K562 (cell line): ENCODE measurements around the gene TOX2. TPM values are rescaled to one million over a fixed set of nuclear protein-coding genes. Genes with fewer than 3 reads are reported as not detected.

Experiments used
- ATF1 ChIP-seq, 2 experiments: fragments of 450-650 bp in 1 of 2; IDR thresholded peaks; 2 replicates each; pipeline ENCODE4 v1.6.1; 2016; ENCODE audit warnings: missing compliant biosample characterization in 1 of 2, missing genetic modification characterization in 1 of 2
- CXXC5 ChIP-seq: fragments of 250-450 bp; sonication (Bioruptor Pico); IDR thresholded peaks from 2 replicates; pipeline ENCODE4 v1.8.0; 2022; ENCODE audit warnings: inconsistent platforms, mild to moderate bottlenecking, moderate library complexity
- FOS ChIP-seq: IDR thresholded peaks from 3 replicates; pipeline ENCODE4 v1.6.1; 2011; ENCODE audit not compliant: insufficient read length; ENCODE audit errors: extremely low read depth
- GTF2F1 ChIP-seq: IDR thresholded peaks from 2 replicates; pipeline ENCODE4 v1.6.1; 2011; ENCODE audit warnings: low read depth, low read length, improper control_type of control experiment
- HDAC8 ChIP-seq: fragments of 450-650 bp; IDR thresholded peaks from 2 replicates; pipeline ENCODE4 v1.6.1; 2016; ENCODE audit warnings: mild to moderate bottlenecking, missing genetic modification characterization, moderate library complexity, missing compliant biosample characterization
- MAZ ChIP-seq, 2 experiments: fragments of 450-650 bp in 1 of 2; sonication (generic) in 1 of 2; formaldehyde crosslinking; IDR thresholded peaks in 1 of 2; conservative IDR thresholded peaks in 1 of 2; 2 replicates each; pipeline versions ENCODE4 v1.4.0 to v1.5.0; 2020; ENCODE audit warnings: mild to moderate bottlenecking in 1 of 2, missing genetic modification reagents in 1 of 2
- MCM5 ChIP-seq: fragments of 450-650 bp; IDR thresholded peaks from 2 replicates; pipeline ENCODE4 v1.6.1; 2016; ENCODE audit warnings: low read depth
- MEIS2 ChIP-seq: fragments of 450-650 bp; IDR thresholded peaks from 2 replicates; pipeline ENCODE4 v1.6.1; 2014; ENCODE audit warnings: mild to moderate bottlenecking; ENCODE audit not compliant: partially characterized antibody
- MYC ChIP-seq, 2 experiments: fragments of 250-450 bp in 1 of 2; sonication (Bioruptor Pico) in 1 of 2; IDR thresholded peaks; 2 replicates each; pipeline versions ENCODE4 v1.5.1 to v1.6.1; 2012 to 2021; ENCODE audit warnings: low read depth in 2 of 2, borderline replicate concordance in 1 of 2, improper control_type of control experiment in 1 of 2, low read length in 1 of 2, mild to moderate bottlenecking in 1 of 2, moderate library complexity in 1 of 2
- NCOA4 ChIP-seq: fragments of 450-650 bp; IDR thresholded peaks from 2 replicates; pipeline ENCODE4 v1.6.1; 2018; ENCODE audit warnings: mild to moderate bottlenecking; ENCODE audit not compliant: partially characterized antibody
- PHF20 ChIP-seq: fragments of 450-650 bp; IDR thresholded peaks from 2 replicates; pipeline ENCODE4 v1.6.1; 2018; ENCODE audit not compliant: partially characterized antibody
- PML ChIP-seq: IDR thresholded peaks from 2 replicates; pipeline ENCODE4 v1.6.1; 2012; ENCODE audit warnings: low read length, inconsistent platforms
- PURB ChIP-seq: sonication (generic); formaldehyde crosslinking; IDR thresholded peaks from 2 replicates; pipeline ENCODE4 v1.9.0; 2021; ENCODE audit warnings: low read depth, mild to moderate bottlenecking, missing genetic modification reagents
- RCOR1 ChIP-seq, 2 experiments: IDR thresholded peaks; 2 replicates each; pipeline ENCODE4 v1.6.1; 2012; ENCODE audit warnings: low read depth in 2 of 2, low read length in 2 of 2, borderline replicate concordance in 1 of 2, improper control_type of control experiment in 1 of 2
- SMC3 ChIP-seq: conservative IDR thresholded peaks from 2 replicates; pipeline ENCODE4 v1.6.1; 2011; ENCODE audit warnings: low read depth, low read length, improper control_type of control experiment; ENCODE audit not compliant: insufficient read depth
- STAT5B ChIP-seq: fragments of 250-450 bp; sonication (Bioruptor Pico); IDR thresholded peaks from 2 replicates; pipeline ENCODE4 v1.8.0; 2021; ENCODE audit warnings: mild to moderate bottlenecking, inconsistent platforms
- ZFX ChIP-seq: sonication (generic); formaldehyde crosslinking; IDR thresholded peaks from 2 replicates; pipeline ENCODE4 v1.8.0; 2022; ENCODE audit warnings: mild to moderate bottlenecking, missing genetic modification reagents, moderate library complexity
- ZNF444 ChIP-seq: fragments of 250-450 bp; sonication (Bioruptor Pico); IDR thresholded peaks from 2 replicates; pipeline ENCODE4 v1.4.0; 2020; ENCODE audit warnings: mild to moderate bottlenecking, moderate library complexity
- ZNF445 ChIP-seq: fragments of 250-450 bp; sonication (Bioruptor Pico); IDR thresholded peaks from 2 replicates; pipeline ENCODE4 v1.4.0; 2020; ENCODE audit warnings: low read depth, mild to moderate bottlenecking, moderate library complexity
- ZNF764 ChIP-seq: fragments of 250-450 bp; sonication (Bioruptor Pico); IDR thresholded peaks from 2 replicates; pipeline ENCODE4 v1.4.0; 2020; ENCODE audit warnings: low read depth, mild to moderate bottlenecking, moderate library complexity
- polyA plus RNA-seq, 8 experiments: library from polyadenylated mRNA; depleted of rRNA in 4 of 8; stranded (reverse) in 5 of 8; unstranded in 3 of 8; fragments of >200 nt; fragmentation: Nextera tagmentation in 2 of 8; fragmentation: Illumina TruSeq in 1 of 8; extraction: Ambion mirVana in 2 of 8; extraction: Trizol in 1 of 8; gene quantifications; 2 replicates each; pipeline versions ENCODE4 v1.2.1 to v1.2.3, GENCODE V29; 2011 to 2014; ENCODE audit warnings: inconsistent platforms in 1 of 8, missing spikeins in 1 of 8
- total RNA-seq, 7 experiments: library from RNA; depleted of rRNA in 6 of 7; stranded (reverse); fragments of >200 nt in 6 of 7; fragmentation: Illumina TruSeq in 2 of 7; extraction: Trizol in 2 of 7; gene quantifications; 2 replicates each; pipeline versions ENCODE4 v1.2.1 to v1.2.3, GENCODE V29; 2011 to 2021; ENCODE audit warnings: low replicate concordance in 1 of 7
- TF ChIP-seq, protein P1 (sequence below): fragments of 250-450 bp; sonication (Bioruptor Pico); IDR thresholded peaks from 2 replicates; pipeline ENCODE4 v1.4.0; 2020; ENCODE audit warnings: mild to moderate bottlenecking, moderate library complexity
- TF ChIP-seq, protein P2 (sequence below): IDR thresholded peaks from 2 replicates; pipeline ENCODE4 v1.6.1; 2016; ENCODE audit warnings: missing genetic modification characterization, missing compliant biosample characterization
- TF ChIP-seq, protein P3 (sequence below): sonication (generic); formaldehyde crosslinking; IDR thresholded peaks from 2 replicates; pipeline ENCODE4 v1.8.1; 2022; ENCODE audit warnings: missing genetic modification reagents

The TOX2 gene
- total and polyA plus RNA-seq, 9 of the 15 experiments (the other 6 are each of a cell fraction or from before 2014, with no cell fraction given) = not detected

DNA sequence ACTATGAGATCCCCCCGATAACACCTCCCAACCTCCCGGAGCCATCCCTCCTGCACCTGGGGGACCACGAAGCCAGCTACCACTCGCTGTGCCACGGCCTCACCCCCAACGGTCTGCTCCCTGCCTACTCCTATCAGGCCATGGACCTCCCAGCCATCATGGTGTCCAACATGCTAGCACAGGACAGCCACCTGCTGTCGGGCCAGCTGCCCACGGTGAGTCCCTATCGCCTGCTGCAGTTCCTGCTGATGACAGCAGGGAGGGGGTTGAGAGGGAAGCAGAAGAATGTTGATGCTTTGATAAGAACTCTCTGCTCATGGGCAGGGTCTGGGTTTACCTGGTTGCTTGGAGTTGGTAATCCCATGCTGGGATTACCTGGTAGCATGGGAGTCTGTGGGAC lies 91.9 kb downstream of the TOX2 start (continued):
- peak; percentile 56 for TF ChIP-seq MEIS2
- no peak for TF ChIP-seq ATF1 (CRISPR knock-in tag; IDR thresholded peaks at IDR 0.05)
- no peak for TF ChIP-seq ATF1 (tag; IDR thresholded peaks at IDR 0.05)
- no peak for TF ChIP-seq NCOA4
- TF ChIP-seq ZNF445 (CRISPR knock-in tag) = no peak
- TF ChIP-seq HDAC8 (tag) = no peak
- TF ChIP-seq, protein P1, sequence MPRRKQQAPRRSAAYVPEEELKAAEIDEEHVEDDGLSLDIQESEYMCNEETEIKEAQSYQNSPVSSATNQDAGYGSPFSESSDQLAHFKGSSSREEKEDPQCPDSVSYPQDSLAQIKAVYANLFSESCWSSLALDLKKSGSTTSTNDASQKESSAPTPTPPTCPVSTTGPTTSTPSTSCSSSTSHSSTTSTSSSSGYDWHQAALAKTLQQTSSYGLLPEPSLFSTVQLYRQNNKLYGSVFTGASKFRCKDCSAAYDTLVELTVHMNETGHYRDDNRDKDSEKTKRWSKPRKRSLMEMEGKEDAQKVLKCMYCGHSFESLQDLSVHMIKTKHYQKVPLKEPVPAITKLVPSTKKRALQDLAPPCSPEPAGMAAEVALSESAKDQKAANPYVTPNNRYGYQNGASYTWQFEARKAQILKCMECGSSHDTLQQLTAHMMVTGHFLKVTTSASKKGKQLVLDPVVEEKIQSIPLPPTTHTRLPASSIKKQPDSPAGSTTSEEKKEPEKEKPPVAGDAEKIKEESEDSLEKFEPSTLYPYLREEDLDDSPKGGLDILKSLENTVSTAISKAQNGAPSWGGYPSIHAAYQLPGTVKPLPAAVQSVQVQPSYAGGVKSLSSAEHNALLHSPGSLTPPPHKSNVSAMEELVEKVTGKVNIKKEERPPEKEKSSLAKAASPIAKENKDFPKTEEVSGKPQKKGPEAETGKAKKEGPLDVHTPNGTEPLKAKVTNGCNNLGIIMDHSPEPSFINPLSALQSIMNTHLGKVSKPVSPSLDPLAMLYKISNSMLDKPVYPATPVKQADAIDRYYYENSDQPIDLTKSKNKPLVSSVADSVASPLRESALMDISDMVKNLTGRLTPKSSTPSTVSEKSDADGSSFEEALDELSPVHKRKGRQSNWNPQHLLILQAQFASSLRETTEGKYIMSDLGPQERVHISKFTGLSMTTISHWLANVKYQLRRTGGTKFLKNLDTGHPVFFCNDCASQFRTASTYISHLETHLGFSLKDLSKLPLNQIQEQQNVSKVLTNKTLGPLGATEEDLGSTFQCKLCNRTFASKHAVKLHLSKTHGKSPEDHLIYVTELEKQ (CRISPR knock-in tag) = no peak
- no peak for TF ChIP-seq PURB (CRISPR knock-in tag)
- no peak for TF ChIP-seq STAT5B (CRISPR knock-in tag)
- no peak for TF ChIP-seq CXXC5 (CRISPR knock-in tag)
- no peak for TF ChIP-seq SMC3
- no peak for TF ChIP-seq PHF20
- TF ChIP-seq ZFX = no peak
- no peak for TF ChIP-seq MYC (IDR thresholded peaks at IDR 0.05; ENCODE audit: low read depth, low read length)
- no peak for TF ChIP-seq MYC (CRISPR knock-in tag; IDR thresholded peaks at IDR 0.05; ENCODE audit: borderline replicate concordance, low read depth)
- TF ChIP-seq, protein P2, sequence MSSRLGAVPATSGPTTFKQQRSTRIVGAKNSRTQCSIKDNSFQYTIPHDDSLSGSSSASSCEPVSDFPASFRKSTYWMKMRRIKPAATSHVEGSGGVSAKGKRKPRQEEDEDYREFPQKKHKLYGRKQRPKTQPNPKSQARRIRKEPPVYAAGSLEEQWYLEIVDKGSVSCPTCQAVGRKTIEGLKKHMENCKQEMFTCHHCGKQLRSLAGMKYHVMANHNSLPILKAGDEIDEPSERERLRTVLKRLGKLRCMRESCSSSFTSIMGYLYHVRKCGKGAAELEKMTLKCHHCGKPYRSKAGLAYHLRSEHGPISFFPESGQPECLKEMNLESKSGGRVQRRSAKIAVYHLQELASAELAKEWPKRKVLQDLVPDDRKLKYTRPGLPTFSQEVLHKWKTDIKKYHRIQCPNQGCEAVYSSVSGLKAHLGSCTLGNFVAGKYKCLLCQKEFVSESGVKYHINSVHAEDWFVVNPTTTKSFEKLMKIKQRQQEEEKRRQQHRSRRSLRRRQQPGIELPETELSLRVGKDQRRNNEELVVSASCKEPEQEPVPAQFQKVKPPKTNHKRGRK (tag) = no peak
- TF ChIP-seq MCM5 = no peak
- no peak for TF ChIP-seq RCOR1 (IDR thresholded peaks at IDR 0.05; ENCODE audit: borderline replicate concordance in 1 of 2, low read depth in 2 of 2, low read length in 2 of 2)
- 0 out of 4 replicates have a peak, but pooled peaks have one; percentile 22 to 30 for TF ChIP-seq MAZ (CRISPR knock-in tag; conservative IDR thresholded peaks at IDR 0.05 in 1 of 2, IDR thresholded peaks at IDR 0.05 in 1 of 2)
- no peak for TF ChIP-seq FOS
- TF ChIP-seq ZNF764 (CRISPR knock-in tag) = no peak
- TF ChIP-seq PML = peak; percentile 57; the same call in 1 of the 2 replicates
- no peak for TF ChIP-seq GTF2F1
- no peak for TF ChIP-seq ZNF444 (CRISPR knock-in tag)
- TF ChIP-seq, protein P3, sequence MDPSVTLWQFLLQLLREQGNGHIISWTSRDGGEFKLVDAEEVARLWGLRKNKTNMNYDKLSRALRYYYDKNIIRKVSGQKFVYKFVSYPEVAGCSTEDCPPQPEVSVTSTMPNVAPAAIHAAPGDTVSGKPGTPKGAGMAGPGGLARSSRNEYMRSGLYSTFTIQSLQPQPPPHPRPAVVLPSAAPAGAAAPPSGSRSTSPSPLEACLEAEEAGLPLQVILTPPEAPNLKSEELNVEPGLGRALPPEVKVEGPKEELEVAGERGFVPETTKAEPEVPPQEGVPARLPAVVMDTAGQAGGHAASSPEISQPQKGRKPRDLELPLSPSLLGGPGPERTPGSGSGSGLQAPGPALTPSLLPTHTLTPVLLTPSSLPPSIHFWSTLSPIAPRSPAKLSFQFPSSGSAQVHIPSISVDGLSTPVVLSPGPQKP (CRISPR knock-in tag) = no peak
